RWPE1 (cell line): ENCODE results near the gene PALD1.

Source experiments
- CTCF ChIA-PET: fragments of 350-600 bp; sonication (Branson Sonifier 250); formaldehyde crosslinking; extraction: SDS; loops from one replicate; lab custom pipeline; 2021; lab: Yijun Ruan, JAX
- POLR2A ChIA-PET: fragments of 400-600 bp; formaldehyde crosslinking; extraction: SDS; loops from one replicate; lab custom pipeline; 2020; ENCODE audit warnings: antibody characterized with exemption; ENCODE audit not compliant: low non-redundant PET; lab: Yijun Ruan, JAX
- DNase-seq: peaks from one replicate; pipeline ENCODE4 v3.0.0; 2012; ENCODE audit warnings: low spot score
- H3K27ac ChIP-seq: fragments of 450-650 bp; 2 replicates; pipeline ENCODE4 v1.5.1; 2017
- TF ChIP-seq, protein P1 (sequence below): fragments of 450-650 bp; conservative IDR thresholded peaks from 2 replicates; pipeline ENCODE4 v1.5.1; 2017; ENCODE audit warnings: low read depth, mild to moderate bottlenecking

Gene PALD1

GRCh38 chr10:70491614-70492013, 13.0 kb downstream of the PALD1 start:
- DNase-seq = no peak
- ChIA-PET POLR2A (no interaction called here), CTCF (interaction anchor here (0.5 kb wide), 1 partner anchor 655 kb away, joined by 3 read pairs; no protein-coding TSS in a partner anchor)
- TF ChIP-seq, protein P1, sequence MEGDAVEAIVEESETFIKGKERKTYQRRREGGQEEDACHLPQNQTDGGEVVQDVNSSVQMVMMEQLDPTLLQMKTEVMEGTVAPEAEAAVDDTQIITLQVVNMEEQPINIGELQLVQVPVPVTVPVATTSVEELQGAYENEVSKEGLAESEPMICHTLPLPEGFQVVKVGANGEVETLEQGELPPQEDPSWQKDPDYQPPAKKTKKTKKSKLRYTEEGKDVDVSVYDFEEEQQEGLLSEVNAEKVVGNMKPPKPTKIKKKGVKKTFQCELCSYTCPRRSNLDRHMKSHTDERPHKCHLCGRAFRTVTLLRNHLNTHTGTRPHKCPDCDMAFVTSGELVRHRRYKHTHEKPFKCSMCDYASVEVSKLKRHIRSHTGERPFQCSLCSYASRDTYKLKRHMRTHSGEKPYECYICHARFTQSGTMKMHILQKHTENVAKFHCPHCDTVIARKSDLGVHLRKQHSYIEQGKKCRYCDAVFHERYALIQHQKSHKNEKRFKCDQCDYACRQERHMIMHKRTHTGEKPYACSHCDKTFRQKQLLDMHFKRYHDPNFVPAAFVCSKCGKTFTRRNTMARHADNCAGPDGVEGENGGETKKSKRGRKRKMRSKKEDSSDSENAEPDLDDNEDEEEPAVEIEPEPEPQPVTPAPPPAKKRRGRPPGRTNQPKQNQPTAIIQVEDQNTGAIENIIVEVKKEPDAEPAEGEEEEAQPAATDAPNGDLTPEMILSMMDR = no peak
- H3K27ac ChIP-seq = no peak overlapping the region

GRCh38 chr10:70492786-70493659, 14.5 kb downstream of the PALD1 start:
- ChIA-PET POLR2A (no interaction called here), CTCF (interaction anchor here (0.6 kb wide), 1 partner anchor 204 kb away, joined by 3 read pairs; no protein-coding TSS in a partner anchor)
- no peak for DNase-seq
- TF ChIP-seq, protein P1 = no peak
- H3K27ac ChIP-seq = no peak overlapping the region

- no peak overlapping the region for H3K27ac ChIP-seq
- TF ChIP-seq, protein P1 = no peak
- POLR2A ChIA-PET = no interaction called here
- CTCF ChIA-PET = interaction anchor here (0.6 to 0.8 kb wide), 3 partner anchors 16 to 203 kb away, joined by 3 to 4 read pairs (median 3); no protein-coding TSS in a partner anchor
- no peak for DNase-seq
These were observed 15.2 kb downstream of the PALD1 start for GRCh38 chr10:70493660-70494234.

GRCh38 chr10:70494536-70494935, 16.0 kb downstream of the PALD1 start:
- POLR2A ChIA-PET = interaction anchor here (0.7 kb wide), 1 partner anchor 41 kb away, joined by 5 read pairs; no protein-coding TSS in a partner anchor
- DNase-seq = no peak
- CTCF ChIA-PET = interaction anchor here (0.7 to 1.3 kb wide), 3 partner anchors 17 to 55 kb away, joined by 3 to 4 read pairs (median 4); no protein-coding TSS in a partner anchor
- TF ChIP-seq, protein P1 = no peak
- H3K27ac ChIP-seq = no peak overlapping the region

- H3K27ac ChIP-seq = no peak overlapping the region
- TF ChIP-seq, protein P1 = no peak
- CTCF ChIA-PET = interaction anchor here (1.3 kb wide), 1 partner anchor 33 kb away, joined by 4 read pairs; no protein-coding TSS in a partner anchor
- POLR2A ChIA-PET = interaction anchor here (0.7 kb wide), 1 partner anchor 41 kb away, joined by 5 read pairs; no protein-coding TSS in a partner anchor
- DNase-seq = no peak
These were observed 16.4 kb downstream of the PALD1 start for GRCh38 chr10:70494966-70495365.

GRCh38 chr10:70495691-70496261, 17.2 kb downstream of the PALD1 start:
- TF ChIP-seq, protein P1 = no peak
- ChIA-PET POLR2A (no interaction called here), CTCF (interaction anchor here (0.6 to 1.3 kb wide), 2 partner anchors 34 kb away, joined by 3 to 4 read pairs; no protein-coding TSS in a partner anchor)
- H3K27ac ChIP-seq = no peak overlapping the region
- DNase-seq = no peak
